Trophoblast cell (in vitro differentiated cells and primary cell): ENCODE results near the gene DBNL.
A peak's percentile ranks its signal among the peaks of the same experiment; 100 is the strongest.

Experiments used
- DNase-seq, 2 donors: peaks; one replicate each; pipeline ENCODE4 v3.0.0-alpha.2; 2016
- H2AFZ ChIP-seq: 2 replicates; pipeline ENCODE4 v1.6.1; 2013; ENCODE audit warnings: low read length, moderate library complexity, mild to moderate bottlenecking; ENCODE audit not compliant: insufficient read depth, poor library complexity
- H2AK5ac ChIP-seq: 2 replicates; pipeline ENCODE4 v1.6.1; 2013; ENCODE audit warnings: mild to moderate bottlenecking, low read length
- H2BK120ac ChIP-seq: 2 replicates; pipeline ENCODE4 v1.6.1; 2013; ENCODE audit warnings: low read length, mild to moderate bottlenecking, moderate library complexity; ENCODE audit not compliant: insufficient read depth, poor library complexity
- H2BK12ac ChIP-seq: 2 replicates; pipeline ENCODE4 v1.6.1; 2013; ENCODE audit warnings: mild to moderate bottlenecking, low read length, moderate library complexity
- H2BK5ac ChIP-seq: 2 replicates; pipeline ENCODE4 v1.6.1; 2013; ENCODE audit warnings: low read length, low read depth, moderate library complexity, mild to moderate bottlenecking; ENCODE audit not compliant: poor library complexity
- H3K14ac ChIP-seq: 2 replicates; pipeline ENCODE4 v1.6.1; 2013; ENCODE audit warnings: mild to moderate bottlenecking, low read length
- H3K18ac ChIP-seq: 2 replicates; pipeline ENCODE4 v1.6.1; 2013; ENCODE audit warnings: mild to moderate bottlenecking, low read length
- H3K23ac ChIP-seq: 2 replicates; pipeline ENCODE4 v1.6.1; 2013; ENCODE audit warnings: low read length
- H3K27ac ChIP-seq: 2 replicates; pipeline ENCODE4 v1.5.1; 2013; ENCODE audit warnings: low read depth, mild to moderate bottlenecking, inconsistent platforms, low read length, moderate library complexity
- H3K27me3 ChIP-seq: 2 replicates; pipeline ENCODE4 v1.6.1; 2013; ENCODE audit warnings: inconsistent platforms, mild to moderate bottlenecking, low read length, moderate library complexity; ENCODE audit not compliant: insufficient read depth
- H3K36me3 ChIP-seq, 2 experiments: 1 replicate in 1 of 2; 2 replicates in 1 of 2; pipeline ENCODE4 v1.6.1; 2013; ENCODE audit warnings: low read length in 2 of 2, mild to moderate bottlenecking in 2 of 2, moderate library complexity in 1 of 2; ENCODE audit not compliant: insufficient read depth in 2 of 2, control insufficient read depth in 1 of 2
- H3K4ac ChIP-seq: 2 replicates; pipeline ENCODE4 v1.6.1; 2013; ENCODE audit warnings: low read depth, mild to moderate bottlenecking, low read length, moderate library complexity
- H3K4me1 ChIP-seq, 2 experiments: 1 replicate in 1 of 2; 2 replicates in 1 of 2; pipeline ENCODE4 v1.6.1; 2013; ENCODE audit warnings: low read length in 2 of 2, mild to moderate bottlenecking in 2 of 2, moderate library complexity in 1 of 2; ENCODE audit not compliant: insufficient read depth in 2 of 2, control insufficient read depth in 1 of 2
- H3K4me2 ChIP-seq: 2 replicates; pipeline ENCODE4 v1.6.1; 2013; ENCODE audit warnings: inconsistent platforms, mild to moderate bottlenecking, low read length, moderate library complexity
- H3K4me3 ChIP-seq: 2 replicates; pipeline ENCODE4 v1.5.1; 2013; ENCODE audit warnings: mild to moderate bottlenecking, low read depth, low read length, inconsistent platforms
- H3K79me1 ChIP-seq: one replicate; pipeline ENCODE4 v1.6.1; 2013; ENCODE audit warnings: low read length
- H3K79me2 ChIP-seq: 2 replicates; pipeline ENCODE4 v1.6.1; 2013; ENCODE audit warnings: low read length, mild to moderate bottlenecking; ENCODE audit not compliant: control insufficient read depth, insufficient read depth, poor library complexity
- H3K9ac ChIP-seq: 2 replicates; pipeline ENCODE4 v1.6.1; 2013; ENCODE audit warnings: mild to moderate bottlenecking, low read length
- H3K9me3 ChIP-seq: 2 replicates; pipeline ENCODE4 v1.6.1; 2013; ENCODE audit warnings: low read depth, mild to moderate bottlenecking, control low read depth, inconsistent platforms, low read length; ENCODE audit not compliant: insufficient read depth
- H4K12ac ChIP-seq: 2 replicates; pipeline ENCODE4 v1.6.1; 2013; ENCODE audit warnings: low read depth, mild to moderate bottlenecking, low read length, moderate library complexity
- H4K8ac ChIP-seq: 2 replicates; pipeline ENCODE4 v1.6.1; 2013; ENCODE audit warnings: low read depth, mild to moderate bottlenecking, low read length, moderate library complexity
- H4K91ac ChIP-seq: one replicate; pipeline ENCODE4 v1.6.1; 2013; ENCODE audit warnings: low read depth, mild to moderate bottlenecking, low read length, moderate library complexity
- WGBS: extraction: QIAGEN DNeasy Blood & Tissue Kit; methylation state at CpG from one replicate; pipeline ENCODE4 v1.1.7; 2013; ENCODE audit warnings: missing lambda C conversion rate; ENCODE audit not compliant: insufficient read length, insufficient coverage; ENCODE audit errors: extremely low coverage; 5-methylcytosine and 5-hydroxymethylcytosine counted together

Gene DBNL

GRCh38 chr7:44043902-44044301, 600 bp upstream of the DBNL start:
- H4K8ac ChIP-seq = peak overlapping the region; percentile 98
- no CpG with 5 or more reads among the region's 8 CpGs for WGBS

GRCh38 chr7:44045226-44046014, 918 bp downstream of the DBNL start:
- Histone ChIP-seq H3K4ac (peak overlapping the region; percentile 99), H3K9me3 (no peaks in the 10 kb centered on the region), H3K23ac (no peak overlapping the region), H3K79me2 (peaks cover 12% of the 10 kb centered on the region), H2BK12ac (no peak overlapping the region), H2BK120ac (peak overlapping the region; percentile 35), H3K79me1 (peaks cover 10% of the 10 kb centered on the region), H3K18ac (peak overlapping the region; percentile 89), H3K14ac (peak overlapping the region; percentile 93), H2BK5ac (peak overlapping the region; percentile 60), H3K36me3 (peaks cover 17 to 19% of the 10 kb centered on the region in 2 experiments), H2AK5ac (peak overlapping the region; percentile 17), H4K91ac (peak overlapping the region; percentile 94), H3K4me3 (peak overlapping the region; percentile 93), H3K9ac (peak overlapping the region; percentile 86), H4K12ac (peak overlapping the region; percentile 92), H3K27me3 (no peaks in the 10 kb centered on the region), H3K4me1 (peaks cover 7 to 13% of the 10 kb centered on the region in 2 experiments), H3K4me2 (peak overlapping the region; percentile 92), H2AFZ (peak overlapping the region; percentile 79), H3K27ac (peak overlapping the region; percentile 31), H4K8ac (peak overlapping the region; percentile 80)
- DNase-seq = peak; percentile 54 to 73
- no CpG with 5 or more reads among the region's 15 CpGs for WGBS

More at GRCh38 chr7:44043902-44044301, 600 bp upstream of the DBNL start:
- H2BK5ac ChIP-seq = peak overlapping the region; percentile 41
- H2BK120ac ChIP-seq = peak overlapping the region; percentile 89
- H4K91ac ChIP-seq = peak overlapping the region; percentile 70
- H3K79me2 ChIP-seq = peaks cover 12% of the 10 kb centered on the region
- no peak for DNase-seq
- H3K27me3 ChIP-seq = no peaks in the 10 kb centered on the region
- H3K18ac ChIP-seq = no peak overlapping the region
- no peaks in the 10 kb centered on the region for H3K9me3 ChIP-seq
- no peak overlapping the region for H2BK12ac ChIP-seq
- peak overlapping the region; percentile 93 for H3K4me3 ChIP-seq
- H3K36me3 ChIP-seq = peaks cover 7 to 10% of the 10 kb centered on the region in 2 experiments
- peak overlapping the region; percentile 95 for H3K14ac ChIP-seq
- H3K79me1 ChIP-seq = peaks cover 10% of the 10 kb centered on the region
- H3K27ac ChIP-seq = peak overlapping the region; percentile 57
- peak overlapping the region; percentile 93 for H2AFZ ChIP-seq
- H2AK5ac ChIP-seq = peak overlapping the region; percentile 44
- peak overlapping the region; percentile 85 for H3K4me2 ChIP-seq
- H3K4ac ChIP-seq = peak overlapping the region; percentile 65
- H3K9ac ChIP-seq = peak overlapping the region; percentile 85
- H3K4me1 ChIP-seq = peaks cover 7 to 18% of the 10 kb centered on the region in 2 experiments
- peak overlapping the region; percentile 55 for H3K23ac ChIP-seq
- peak overlapping the region; percentile 97 for H4K12ac ChIP-seq

- Histone ChIP-seq H2BK12ac (no peak overlapping the region), H2AFZ (no peak overlapping the region), H3K23ac (no peak overlapping the region), H3K18ac (peak overlapping the region; percentile 34), H3K36me3 (peaks cover 26 to 30% of the 10 kb centered on the region in 2 experiments), H3K4me2 (no peak overlapping the region), H3K9ac (no peak overlapping the region), H4K91ac (no peak overlapping the region), H3K79me1 (peaks cover 10% of the 10 kb centered on the region), H3K14ac (no peak overlapping the region), H3K27ac (no peak overlapping the region), H3K4ac (peak overlapping the region; percentile 47), H4K12ac (no peak overlapping the region), H3K4me1 (peaks cover 7 to 11% of the 10 kb centered on the region in 2 experiments), H2BK5ac (peak overlapping the region; percentile 53), H3K4me3 (no peak overlapping the region), H2AK5ac (no peak overlapping the region), H3K9me3 (no peaks in the 10 kb centered on the region), H4K8ac (no peak overlapping the region), H3K79me2 (peaks cover 12% of the 10 kb centered on the region), H2BK120ac (no peak overlapping the region), H3K27me3 (no peaks in the 10 kb centered on the region)
- DNase-seq = peak; percentile 81 to 85
- no CpG with 5 or more reads among the region's 8 CpGs for WGBS
Measured at GRCh38 chr7:44046321-44047061, 2.0 kb downstream of the DBNL start.

- Histone ChIP-seq H3K4me2 (no peak overlapping the region), H3K9me3 (no peaks in the 10 kb centered on the region), H3K27ac (no peak overlapping the region), H3K14ac (no peak overlapping the region), H2BK12ac (no peak overlapping the region), H3K4ac (no peak overlapping the region), H3K4me1 (peaks cover 7 to 11% of the 10 kb centered on the region in 2 experiments), H4K12ac (no peak overlapping the region), H2AK5ac (no peak overlapping the region), H3K79me2 (peaks cover 12% of the 10 kb centered on the region), H3K36me3 (peaks cover 37 to 44% of the 10 kb centered on the region in 2 experiments), H4K8ac (no peak overlapping the region), H3K23ac (no peak overlapping the region), H2BK5ac (no peak overlapping the region), H2AFZ (no peak overlapping the region), H3K27me3 (no peaks in the 10 kb centered on the region), H4K91ac (no peak overlapping the region), H3K9ac (no peak overlapping the region), H3K18ac (no peak overlapping the region), H2BK120ac (no peak overlapping the region), H3K79me1 (peaks cover 10% of the 10 kb centered on the region), H3K4me3 (no peak overlapping the region)
- no peak for DNase-seq
- WGBS = no CpG with 5 or more reads among the region's 7 CpGs
Measured at GRCh38 chr7:44048031-44048795, 3.7 kb downstream of the DBNL start.
